ENCODE results near the gene PCDHGA1.

DNA sequence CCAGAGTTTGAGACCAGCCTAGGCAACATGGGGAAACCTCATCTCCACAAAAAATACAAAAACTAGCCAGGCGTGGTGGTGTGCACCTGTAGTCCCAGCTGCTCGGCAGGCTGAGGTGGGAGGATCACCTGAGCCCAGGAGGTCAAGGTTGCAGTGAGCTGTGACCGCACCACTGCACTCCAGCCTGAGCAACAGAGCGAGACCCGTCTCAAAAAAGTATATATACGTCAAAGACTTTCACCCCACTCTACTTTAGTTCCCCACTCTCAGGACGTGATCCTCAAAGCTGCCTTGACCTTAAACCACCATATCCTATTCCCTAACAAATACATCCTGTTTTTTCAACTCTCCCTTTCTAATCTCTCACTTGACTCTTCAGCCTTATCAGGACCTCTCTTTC, 199.6 kb downstream of the PCDHGA1 start:
- TF ChIP-seq ATF7 (IDR thresholded peaks at IDR 0.05) (no peak), ZNF76 (CRISPR knock-in tag; IDR thresholded peaks at IDR 0.05; ENCODE audit: borderline replicate concordance) (no peak), HDGF (IDR thresholded peaks at IDR 0.05) (no peak), SMARCA5 (IDR thresholded peaks at IDR 0.05) (no peak), POLR2A (conservative IDR thresholded peaks at IDR 0.05) (no peak)

Data from K562 (cell line).